ENCODE results near the gene TXNDC16.
"Not testable (repeated sequence)": the region's sequence is repeated elsewhere in the genome, so short reads cannot be mapped to it uniquely, and the experiment has no call there.

TXNDC16 gene

GRCh38 chr14:52552063-52552988 is at the start of gene TXNDC16, which contains the start of gene GPR137C:
Gene TXNDC16 (minus strand): TSS chr14:52552505. CDS start chr14:52543557, 8,948 bp downstream.
Gene GPR137C (plus strand): TSS chr14:52552836. CDS start chr14:52553148, 312 bp downstream.
- DNase-seq (ENCODE audit: low spot score in 2 of 2): peak; percentile 92 to 98
- Mint-ChIP-seq H3K27ac (peak within 1 kb of the TSS; percentile 94), H3K36me3 (peaks cover 1% of the 10 kb centered on the region), H3K4me3 (peak within 1 kb of the TSS; percentile 93), H3K4me1 (peaks cover 19% of the 10 kb centered on the region), H3K9me3 (no peaks in the 10 kb centered on the region), H3K27me3 (peaks cover 3% of the 10 kb centered on the region)
- ATAC-seq (ENCODE audit: low read depth): peak; percentile 80

GRCh38 chr14:52599974-52600373 is 47.7 kb upstream of the TXNDC16 start:
- peaks cover 4% of the 10 kb centered on the region for H3K4me1 Mint-ChIP-seq
- no peak overlapping the region for H3K4me3 Mint-ChIP-seq
- H3K27me3 Mint-ChIP-seq: peaks cover 3% of the 10 kb centered on the region
- peaks cover 4% of the 10 kb centered on the region for H3K36me3 Mint-ChIP-seq
- peaks cover 8% of the 10 kb centered on the region for H3K9me3 Mint-ChIP-seq
- ATAC-seq (ENCODE audit: low read depth) (no peak), DNase-seq (ENCODE audit: low spot score in 2 of 2) (no peak)
- no peak overlapping the region for H3K27ac Mint-ChIP-seq

- no peak overlapping the region for H3K4me3 Mint-ChIP-seq
- no peak overlapping the region for H3K27ac Mint-ChIP-seq
- no peak for ATAC-seq (ENCODE audit: low read depth)
- H3K27me3 Mint-ChIP-seq: peaks cover 6% of the 10 kb centered on the region
- H3K9me3 Mint-ChIP-seq: peaks cover 8% of the 10 kb centered on the region
- H3K36me3 Mint-ChIP-seq: peaks cover 4% of the 10 kb centered on the region
- peaks cover 4% of the 10 kb centered on the region for H3K4me1 Mint-ChIP-seq
- DNase-seq (ENCODE audit: low spot score in 2 of 2): no peak
These were observed 46.3 kb upstream of the TXNDC16 start for GRCh38 chr14:52598568-52598967.

GRCh38 chr14:52596861-52597260 is 44.6 kb upstream of the TXNDC16 start:
- Mint-ChIP-seq H3K27me3 (peaks cover 5% of the 10 kb centered on the region), H3K4me3 (no peak overlapping the region), H3K36me3 (peaks cover 4% of the 10 kb centered on the region), H3K27ac (no peak overlapping the region), H3K4me1 (no peaks in the 10 kb centered on the region), H3K9me3 (peaks cover 8% of the 10 kb centered on the region)
- DNase-seq (ENCODE audit: low spot score in 2 of 2) (no peak), ATAC-seq (ENCODE audit: low read depth) (no peak)

DNA sequence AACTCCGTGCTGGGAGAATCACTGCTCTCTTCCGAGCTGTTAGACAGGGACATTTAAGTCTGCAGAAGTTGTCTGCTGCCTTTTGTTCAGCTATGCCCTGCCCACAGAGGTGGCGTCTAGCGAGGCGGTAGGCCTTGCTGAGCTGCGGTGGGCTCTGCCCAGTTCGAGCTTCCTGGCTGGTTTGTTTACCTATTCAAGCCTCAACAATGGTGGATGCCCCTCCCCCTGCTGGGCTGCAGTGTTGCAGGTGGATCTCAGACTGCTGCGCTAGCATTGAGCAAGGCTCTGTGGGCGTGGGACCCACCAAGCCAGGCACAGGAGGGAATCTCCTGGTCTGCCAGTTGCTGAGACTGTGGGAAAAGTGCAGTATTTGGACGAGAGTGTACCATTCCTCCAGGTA is 44.0 kb upstream of the TXNDC16 start:
- Mint-ChIP-seq H3K36me3 (peaks cover 4% of the 10 kb centered on the region), H3K27me3 (peaks cover 5% of the 10 kb centered on the region), H3K4me3 (no peak overlapping the region), H3K27ac (no peak overlapping the region), H3K4me1 (no peaks in the 10 kb centered on the region), H3K9me3 (peaks cover 8% of the 10 kb centered on the region)
- no peak for DNase-seq (ENCODE audit: low spot score in 2 of 2)
- ATAC-seq (ENCODE audit: low read depth): no peak

GRCh38 chr14:52590318-52590717 is 38.0 kb upstream of the TXNDC16 start:
- ATAC-seq (ENCODE audit: low read depth): no peak
- Mint-ChIP-seq H3K4me1 (no peaks in the 10 kb centered on the region), H3K9me3 (peaks cover 9% of the 10 kb centered on the region)

GRCh38 chr14:52589646-52590045 is 37.3 kb upstream of the TXNDC16 start:
- no peak for DNase-seq (ENCODE audit: low spot score in 2 of 2)
- no peak for ATAC-seq (ENCODE audit: low read depth)
- H3K36me3 Mint-ChIP-seq: no peaks in the 10 kb centered on the region
- H3K27ac Mint-ChIP-seq: no peak overlapping the region
- H3K4me3 Mint-ChIP-seq: no peak overlapping the region
- H3K9me3 Mint-ChIP-seq: peaks cover 6% of the 10 kb centered on the region
- peaks cover 11% of the 10 kb centered on the region for H3K27me3 Mint-ChIP-seq
- H3K4me1 Mint-ChIP-seq: no peaks in the 10 kb centered on the region

More at GRCh38 chr14:52590318-52590717, 38.0 kb upstream of the TXNDC16 start:
- Mint-ChIP-seq H3K36me3 (peaks cover 2% of the 10 kb centered on the region), H3K27ac (no peak overlapping the region), H3K4me3 (no peak overlapping the region), H3K27me3 (peaks cover 10% of the 10 kb centered on the region)
- DNase-seq (ENCODE audit: low spot score in 2 of 2): no peak

DNA sequence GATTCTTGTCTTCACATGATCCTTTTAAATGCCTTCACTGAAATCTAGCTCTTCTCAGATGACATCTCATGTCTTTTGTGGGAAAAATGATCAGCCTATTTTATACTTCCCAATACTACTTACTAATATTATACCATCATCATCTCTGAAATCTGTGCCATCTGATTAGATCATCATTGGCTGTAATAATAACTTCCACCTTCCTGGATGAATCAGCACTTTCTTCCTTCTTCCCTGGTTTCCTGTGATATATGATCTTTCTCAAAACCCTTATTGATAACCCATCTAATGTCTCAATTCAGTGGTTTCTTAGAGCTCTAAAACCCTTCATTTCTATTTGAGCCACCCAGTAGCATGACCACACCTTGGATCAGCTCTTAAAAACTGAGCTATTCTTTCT is 31.2 kb upstream of the TXNDC16 start:
- Mint-ChIP-seq H3K36me3 (no peaks in the 10 kb centered on the region), H3K9me3 (no peaks in the 10 kb centered on the region), H3K27ac (no peak overlapping the region), H3K4me1 (no peaks in the 10 kb centered on the region), H3K4me3 (no peak overlapping the region), H3K27me3 (peaks cover 10% of the 10 kb centered on the region)
- ATAC-seq (ENCODE audit: low read depth) (no peak), DNase-seq (ENCODE audit: low spot score in 2 of 2) (no peak)

GRCh38 chr14:52575858-52576257 is 23.6 kb upstream of the TXNDC16 start:
- Mint-ChIP-seq H3K9me3 (peaks cover 14% of the 10 kb centered on the region), H3K4me3 (no peak overlapping the region), H3K27ac (no peak overlapping the region), H3K4me1 (no peaks in the 10 kb centered on the region), H3K36me3 (peaks cover 2% of the 10 kb centered on the region), H3K27me3 (peaks cover 4% of the 10 kb centered on the region)
- ATAC-seq (ENCODE audit: low read depth) (no peak), DNase-seq (ENCODE audit: low spot score in 2 of 2) (no peak)

DNA sequence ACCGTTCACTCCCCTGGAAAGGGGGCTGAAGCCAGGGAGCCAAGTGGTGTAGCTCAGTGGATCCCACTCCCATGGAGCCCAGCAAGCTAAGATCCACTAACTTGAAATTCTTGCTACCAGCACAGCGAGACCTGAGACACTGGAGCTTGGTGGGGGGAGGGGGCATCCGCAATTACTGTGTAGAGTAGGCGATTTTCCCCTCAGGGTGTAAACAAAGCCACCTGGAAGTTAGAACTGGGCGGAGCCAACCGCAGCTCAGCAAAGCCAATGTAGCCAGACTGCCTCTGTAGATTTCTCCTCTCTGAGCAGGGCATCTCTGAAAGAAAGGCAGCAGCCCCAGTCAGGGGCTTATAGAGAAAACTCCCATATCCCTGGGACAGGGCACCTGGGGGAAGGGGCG is 16.1 kb upstream of the TXNDC16 start:
- not testable (repeated sequence) for H3K4me3 Mint-ChIP-seq; H3K27ac Mint-ChIP-seq; H3K4me1 Mint-ChIP-seq; DNase-seq (ENCODE audit: low spot score in 2 of 2); H3K36me3 Mint-ChIP-seq; ATAC-seq (ENCODE audit: low read depth)
- peaks cover 26% of the 10 kb centered on the region for H3K9me3 Mint-ChIP-seq
- peaks cover 13% of the 10 kb centered on the region for H3K27me3 Mint-ChIP-seq

- H3K4me3 Mint-ChIP-seq: no peak overlapping the region
- no peaks in the 10 kb centered on the region for H3K4me1 Mint-ChIP-seq
- peaks cover 5% of the 10 kb centered on the region for H3K27me3 Mint-ChIP-seq
- no peak overlapping the region for H3K27ac Mint-ChIP-seq
- H3K9me3 Mint-ChIP-seq: no peaks in the 10 kb centered on the region
- DNase-seq (ENCODE audit: low spot score in 2 of 2): no peak
- ATAC-seq (ENCODE audit: low read depth): no peak
- no peaks in the 10 kb centered on the region for H3K36me3 Mint-ChIP-seq
These were observed 10.8 kb upstream of the TXNDC16 start for GRCh38 chr14:52563120-52563519.

- DNase-seq (ENCODE audit: low spot score in 2 of 2): no peak
- no peaks in the 10 kb centered on the region for H3K36me3 Mint-ChIP-seq
- no peaks in the 10 kb centered on the region for H3K9me3 Mint-ChIP-seq
- peaks cover 4% of the 10 kb centered on the region for H3K4me1 Mint-ChIP-seq
- no peak overlapping the region for H3K27ac Mint-ChIP-seq
- peaks cover 4% of the 10 kb centered on the region for H3K27me3 Mint-ChIP-seq
- no peak for ATAC-seq (ENCODE audit: low read depth)
- no peak overlapping the region for H3K4me3 Mint-ChIP-seq
These were observed 6.4 kb upstream of the TXNDC16 start for GRCh38 chr14:52558688-52559087.

- no peaks in the 10 kb centered on the region for H3K36me3 Mint-ChIP-seq
- peak overlapping the region; percentile 89 for H3K4me3 Mint-ChIP-seq
- ATAC-seq (ENCODE audit: low read depth): peak; percentile 15
- H3K27ac Mint-ChIP-seq: peak overlapping the region; percentile 94
- H3K9me3 Mint-ChIP-seq: no peaks in the 10 kb centered on the region
- DNase-seq (ENCODE audit: low spot score in 2 of 2): peak; percentile 66 to 70
- H3K27me3 Mint-ChIP-seq: peaks cover 3% of the 10 kb centered on the region
- H3K4me1 Mint-ChIP-seq: peaks cover 19% of the 10 kb centered on the region
These were observed 1.6 kb upstream of the TXNDC16 start for GRCh38 chr14:52553671-52554575.
